Measurements from ENCODE around the gene LAMB3. TPM values are rescaled to one million over a fixed set of nuclear protein-coding genes. Genes with fewer than 3 reads are reported as not detected.

Gene LAMB3
- total and polyA plus RNA-seq, 2 donors (not counting 1 experiment from before 2014, with no cell fraction given) = 0.33 to 0.37 TPM

GRCh38 chr1:209622841-209623829 lies 29.1 kb downstream of the LAMB3 start:
- H2AFZ ChIP-seq (ENCODE audit: insufficient read depth, low read depth, low read length, poor library complexity, severe bottlenecking) = no peak overlapping the region
- no peak overlapping the region for H3K27ac Mint-ChIP-seq
- POLR2A ChIA-PET = no interaction called here

More at GRCh38 chr1:209622841-209623829, 29.1 kb downstream of the LAMB3 start:
- Histone ChIP-seq H3K79me2 (ENCODE audit: control insufficient read depth, insufficient read depth, low read length) (no peaks in the 10 kb centered on the region), H3K27ac (ENCODE audit: low read length in 2 of 2) (no peak overlapping the region), H3K4me1 (ENCODE audit: control insufficient read depth in 2 of 2, insufficient read depth in 2 of 2, low read length in 2 of 2) (no peaks in the 10 kb centered on the region), H3K36me3 (replicated peaks in 1 of 2; ENCODE audit: control extremely low read depth in 1 of 2, control insufficient read depth in 1 of 2, extremely low read depth in 1 of 2, insufficient read depth in 2 of 2, low read length in 1 of 2) (no peaks in the 10 kb centered on the region), H3K4me2 (replicated peaks; ENCODE audit: low read depth, low read length, poor library complexity, severe bottlenecking) (no peak overlapping the region), H3K4me3 (ENCODE audit: control extremely low read depth in 1 of 5, extremely low read depth in 1 of 5, insufficient read depth in 1 of 5, low read depth in 2 of 5, low read length in 4 of 5) (no peak overlapping the region), H3K27me3 (replicated peaks in 1 of 4; ENCODE audit: control extremely low read depth in 1 of 4, control insufficient read depth in 3 of 4, insufficient read depth in 4 of 4, low read length in 3 of 4) (peaks cover 0 to 9% (median 3%) of the 10 kb centered on the region in 4 experiments), H3K9ac (ENCODE audit: low read length) (no peak overlapping the region), H3K9me3 (ENCODE audit: control extremely low read depth in 1 of 3, control insufficient read depth in 2 of 3, insufficient read depth in 1 of 3, low read length in 2 of 3) (no peaks in the 10 kb centered on the region), H4K20me1 (ENCODE audit: control insufficient read depth, insufficient read depth, low read length, poor library complexity, severe bottlenecking) (no peaks in the 10 kb centered on the region)
- Mint-ChIP-seq H3K9me3 (ENCODE audit: insufficient read depth) (no peaks in the 10 kb centered on the region), H3K4me1 (peaks cover 3% of the 10 kb centered on the region), H3K27me3 (peaks cover 17% of the 10 kb centered on the region), H3K4me3 (no peak overlapping the region)
- intact Hi-C loops (cut with micrococcal nuclease) = no loop called here
- CTCF ChIA-PET = interaction anchor here (0.7 to 1.4 kb wide), 5 partner anchors 8 to 125 kb away, joined by 3 to 4 read pairs (median 3); no protein-coding TSS in a partner anchor
- 90% methylated on average over 21 of the region's 24 CpGs for WGBS (ENCODE audit: insufficient coverage)
- TF ChIP-seq EZH2 (IDR thresholded peaks at IDR 0.05; ENCODE audit: borderline replicate concordance, insufficient read depth, low read depth, low read length, poor library complexity, severe bottlenecking) (no peak), CTCF (IDR thresholded peaks at IDR 0.05) (no peak)
- DNase-seq = no peak
- ATAC-seq (ENCODE audit: low read depth) = no peak
